KBM-7 (cell line): ENCODE results near the gene TUBGCP3.

Experiments used
- DNase-seq: peaks from one replicate; pipeline ENCODE4 v3.0.0-alpha.2; 2015
- in situ Hi-C: fragments of 300-500 bp; cut with MboI; formaldehyde crosslinking; loops from 2 replicates; pipeline ENCODE4 v1.14.3; 2020; ENCODE audit warnings: low sequenced_read_pairs, low pct_unique_long_range_greater_than_20kb, mixed read lengths

Gene TUBGCP3

GRCh38 chr13:112619730-112620631 is 32.0 kb upstream of the TUBGCP3 start:
- DNase-seq, result no peak
- in situ Hi-C loops, result no loop called here

GRCh38 chr13:112618501-112618900 is 30.5 kb upstream of the TUBGCP3 start:
- in situ Hi-C loops, result no loop called here
- DNase-seq, result no peak

DNA sequence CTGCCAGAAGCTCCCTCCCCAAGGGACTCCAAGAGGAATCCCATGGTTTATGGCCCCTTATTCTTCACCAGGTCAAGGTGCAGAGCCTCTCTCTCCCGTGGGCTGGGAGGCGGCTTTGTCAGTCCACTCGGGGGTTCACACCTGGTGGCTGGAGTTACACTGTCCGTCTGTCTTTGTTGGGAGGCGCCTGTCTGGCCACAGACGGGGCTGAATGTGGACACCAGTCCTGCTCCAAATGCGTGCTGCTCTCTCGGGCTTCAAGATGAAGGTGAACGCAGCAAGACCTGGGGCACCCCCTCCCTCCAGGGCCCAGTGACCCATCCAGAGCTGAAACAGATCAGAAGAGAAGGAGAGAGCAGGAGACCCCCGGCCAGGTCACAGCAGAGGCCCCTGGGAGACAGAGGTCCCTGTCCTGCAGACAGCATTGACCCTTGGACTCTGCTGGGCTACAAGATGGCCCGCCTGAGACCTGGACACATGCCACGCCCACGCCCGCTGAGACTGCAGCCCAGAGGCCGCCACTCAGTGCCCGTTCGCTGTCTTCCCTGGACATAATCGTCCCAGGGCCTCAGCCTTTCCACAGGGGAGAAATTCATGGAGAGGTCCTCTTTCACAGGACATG is 29.9 kb upstream of the TUBGCP3 start:
- DNase-seq, result no peak
- in situ Hi-C loops, result no loop called here

DNA sequence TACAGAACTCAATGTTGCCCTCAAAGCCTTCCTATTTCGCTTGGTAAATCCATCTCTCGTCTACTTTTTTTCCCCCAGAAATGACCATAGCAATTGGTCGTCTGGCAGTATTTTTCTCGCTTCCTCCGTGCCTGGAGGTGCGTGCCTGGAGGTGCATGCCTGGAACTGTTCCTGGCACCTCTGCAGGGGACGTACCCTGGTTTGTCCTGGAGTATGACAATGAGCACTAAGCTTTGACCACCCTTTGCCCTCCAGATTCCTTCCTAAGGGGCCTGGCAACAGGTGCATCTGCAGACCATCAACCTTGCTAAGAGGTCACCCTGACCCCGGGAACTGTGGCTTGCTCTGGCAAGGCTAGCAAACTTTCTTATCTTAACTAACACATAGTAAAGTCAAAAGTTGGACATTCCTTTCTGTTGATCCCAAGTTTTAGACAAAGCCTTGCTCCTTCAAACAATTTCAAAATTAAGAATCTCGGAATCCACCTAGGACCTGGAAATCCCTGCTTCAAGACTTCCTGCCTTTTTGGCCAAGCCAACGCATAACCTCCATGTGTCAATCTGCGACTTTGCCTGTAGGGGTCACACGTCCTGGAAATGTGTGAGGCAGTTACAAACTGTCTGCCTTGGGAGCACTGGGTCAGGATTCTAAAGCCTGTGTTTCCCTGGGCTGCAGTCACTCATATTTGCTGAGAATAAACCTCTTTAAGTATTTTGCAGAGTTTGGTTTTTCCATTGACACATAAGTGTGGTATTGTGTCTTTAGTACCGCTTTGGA is 28.8 kb upstream of the TUBGCP3 start:
- peak; percentile 46 for DNase-seq
- in situ Hi-C loops, result no loop called here

DNA sequence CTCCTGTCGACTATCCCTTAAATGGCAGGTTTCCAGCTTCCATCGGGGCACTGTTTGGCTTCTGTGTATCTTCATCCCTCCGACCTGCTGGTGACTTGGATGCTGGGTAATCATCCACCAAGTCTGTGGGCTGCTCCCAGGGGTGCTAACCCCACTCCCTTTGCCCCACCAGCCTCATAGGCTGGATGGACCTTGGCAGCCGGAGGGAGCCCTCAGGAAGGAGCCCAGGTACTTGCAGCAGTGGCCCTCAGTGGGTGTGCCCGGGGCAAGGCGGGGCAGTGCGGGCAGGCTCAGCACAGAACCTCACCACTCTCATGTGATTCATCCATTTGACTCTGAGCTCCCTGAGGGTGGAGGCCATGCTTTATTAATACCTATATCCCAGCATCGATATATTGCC is 27.4 kb upstream of the TUBGCP3 start:
- DNase-seq, result no peak
- in situ Hi-C loops, result no loop called here

GRCh38 chr13:112614835-112615234 is 26.9 kb upstream of the TUBGCP3 start:
- in situ Hi-C loops, result no loop called here
- DNase-seq, result no peak

DNA sequence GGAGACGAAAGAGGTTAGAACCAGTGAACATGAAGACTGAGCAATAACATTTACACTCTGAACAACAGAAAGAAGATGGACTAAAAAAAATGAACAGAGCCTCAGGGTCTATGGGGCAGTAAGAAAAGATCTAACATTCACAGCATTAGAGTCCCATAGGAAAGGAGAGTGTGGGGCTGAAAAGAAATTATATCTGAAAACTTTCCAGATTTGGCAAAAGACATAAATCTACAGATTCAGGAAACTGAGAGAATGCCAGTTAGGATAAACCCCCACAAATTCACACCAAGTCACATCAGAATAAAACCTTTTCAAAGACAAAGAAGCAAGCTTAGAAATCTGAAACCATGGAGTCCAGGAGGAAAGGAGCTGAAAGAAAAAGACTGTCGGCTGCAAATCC is 20.3 kb upstream of the TUBGCP3 start:
- in situ Hi-C loops, result no loop called here

GRCh38 chr13:112606109-112607001 is 18.4 kb upstream of the TUBGCP3 start:
- DNase-seq, result peak; percentile 92
- in situ Hi-C loops, result no loop called here

More for the DNA sequence above, 20.3 kb upstream of the TUBGCP3 start:
- no peak for DNase-seq

GRCh38 chr13:112605531-112605990 is 17.6 kb upstream of the TUBGCP3 start:
- no peak for DNase-seq
- in situ Hi-C loops, result no loop called here

GRCh38 chr13:112603641-112604225 is 15.8 kb upstream of the TUBGCP3 start:
- in situ Hi-C loops, result no loop called here
- no peak for DNase-seq

GRCh38 chr13:112602189-112602588 is 14.2 kb upstream of the TUBGCP3 start:
- in situ Hi-C loops, result no loop called here
- no peak for DNase-seq

GRCh38 chr13:112601371-112601770 is 13.4 kb upstream of the TUBGCP3 start:
- in situ Hi-C loops, result no loop called here
- no peak for DNase-seq

- DNase-seq, result no peak
- in situ Hi-C loops, result no loop called here
Observed at GRCh38 chr13:112596235-112596634, 8.3 kb upstream of the TUBGCP3 start.

DNA sequence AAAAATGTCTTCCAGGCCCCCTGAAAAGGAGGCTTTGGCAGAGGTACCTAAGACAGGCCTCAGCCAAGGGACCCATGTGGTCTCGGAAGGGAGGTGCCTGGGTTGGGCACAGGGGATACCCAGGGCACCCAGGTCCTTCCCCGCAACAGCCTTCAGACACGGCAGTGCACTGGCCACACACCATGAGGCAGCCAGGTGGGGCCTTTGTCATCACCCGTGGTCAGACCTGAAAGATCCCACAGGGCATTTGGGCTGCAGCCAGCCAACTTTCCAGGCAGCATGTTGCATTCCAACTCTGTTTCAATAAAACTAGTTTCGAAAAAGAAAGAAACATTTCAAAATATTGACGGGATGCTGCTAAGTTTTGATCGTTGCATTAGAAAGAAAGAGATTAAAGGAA is 4.7 kb upstream of the TUBGCP3 start:
- no peak for DNase-seq
- in situ Hi-C loops, result no loop called here

DNA sequence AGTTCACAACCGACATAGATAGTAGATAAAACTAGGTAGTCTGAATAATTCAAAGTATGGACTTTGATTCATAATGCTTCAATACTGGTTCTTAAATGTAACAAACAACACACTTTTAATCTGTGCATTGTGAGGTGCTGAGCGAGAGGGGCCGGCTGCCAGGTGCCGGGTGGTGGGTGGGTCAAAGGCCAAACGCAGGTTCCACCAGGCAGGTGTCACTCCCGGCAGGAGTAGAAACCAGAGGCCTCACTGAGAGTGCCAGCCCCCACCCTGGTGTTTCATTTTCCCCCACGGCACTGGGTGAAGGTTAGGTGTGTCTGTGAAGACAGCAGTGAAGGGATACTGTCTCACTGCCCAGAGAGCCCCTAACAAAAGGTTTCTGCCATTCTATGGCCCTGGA is 4.2 kb upstream of the TUBGCP3 start:
- DNase-seq, result no peak
- in situ Hi-C loops, result no loop called here

- in situ Hi-C loops, result no loop called here
- DNase-seq, result no peak
Observed at GRCh38 chr13:112588490-112589297, 741 bp upstream of the TUBGCP3 start.

DNA sequence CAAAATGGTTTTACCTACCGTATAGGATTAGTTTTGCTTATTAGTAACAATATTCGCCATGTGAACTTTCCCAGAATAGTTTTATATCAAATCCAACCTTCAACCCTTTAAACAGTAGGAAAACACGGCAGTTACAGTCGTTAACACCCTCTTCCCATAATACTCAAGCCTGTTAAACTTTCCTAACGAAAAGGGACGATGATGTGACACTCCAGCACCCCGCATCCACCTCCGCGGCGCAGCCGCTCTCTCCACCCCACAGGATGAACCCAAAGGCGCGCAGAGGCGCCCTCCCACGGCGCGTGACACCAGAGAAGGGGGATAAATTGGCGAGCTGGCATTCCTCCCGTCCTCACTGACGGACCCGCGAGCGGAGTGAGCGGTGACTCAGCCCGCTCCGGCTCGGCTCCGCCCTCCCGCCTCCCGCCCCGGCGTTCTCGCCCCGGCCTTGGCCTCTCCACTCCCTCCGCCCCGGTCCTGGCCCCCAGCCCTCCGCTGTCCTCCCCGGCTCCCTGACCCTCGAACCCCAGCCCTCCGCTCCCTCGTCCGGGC is 665 bp downstream of the TUBGCP3 start:
- in situ Hi-C loops, result no loop called here
- DNase-seq, result peak; percentile 73
